ENCODE data around the gene PLEKHG4B.

- TF ChIP-seq CTCF (IDR thresholded peaks at IDR 0.05) (no peak), POLR2A (IDR thresholded peaks at IDR 0.05) (no peak)
Observed at GRCh38 chr5:99815-100214, 7.8 kb downstream of the PLEKHG4B start.
